ENCODE data around the gene FSD1. TPM values are rescaled to one million over a fixed set of nuclear protein-coding genes. Genes with fewer than 3 reads are reported as not detected.

The FSD1 gene
- total RNA-seq: 20.6 and 28.9 TPM in 2 replicates

DNA sequence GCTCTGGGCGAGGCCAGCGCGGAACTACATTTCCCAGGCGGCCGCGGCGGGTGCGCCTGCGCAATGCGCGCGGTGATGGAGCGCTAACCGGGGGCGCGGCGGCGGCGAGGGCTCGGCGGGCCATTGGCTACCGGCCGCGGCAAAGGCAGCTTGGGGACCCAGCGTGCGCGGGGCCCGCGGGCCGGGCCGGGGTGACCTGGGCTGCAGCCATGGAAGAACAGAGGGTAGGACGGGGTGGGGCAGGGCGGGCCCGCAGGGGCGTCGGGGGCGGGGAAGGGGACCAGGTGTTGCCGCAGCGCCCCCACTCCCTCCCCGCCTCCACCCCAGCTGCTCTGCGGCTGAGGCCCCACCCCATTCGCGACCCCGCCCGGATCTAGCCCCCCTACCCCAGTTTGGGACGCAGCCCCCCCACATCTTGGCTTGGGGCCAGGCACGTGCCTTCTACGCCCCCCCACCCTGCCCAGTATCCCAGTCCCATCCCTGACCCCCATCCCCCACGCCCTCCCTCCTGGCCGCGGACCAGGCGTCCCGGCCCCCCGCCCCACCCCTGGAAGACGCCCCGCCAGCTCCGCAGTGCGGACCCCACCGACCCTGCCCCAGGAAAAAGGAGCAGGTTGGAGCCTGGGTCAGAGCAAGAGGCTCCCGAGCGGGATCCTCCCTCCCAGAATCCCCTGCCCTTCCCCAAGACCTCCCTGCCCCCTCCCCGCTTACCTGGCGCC lies at the start of gene FSD1:
Gene FSD1, plus strand, starts transcription at position 61 of the 719 bp plus-strand sequence. Its CDS starts 149 bp downstream, at position 210.

GRCh38 chr19:4278419-4279266 lies 25.8 kb upstream of the FSD1 start, which contains the start of gene SHD:
TSS of gene SHD (plus strand) at chr19:4279266. CDS start at chr19:4280064, 798 bp downstream.

DNA sequence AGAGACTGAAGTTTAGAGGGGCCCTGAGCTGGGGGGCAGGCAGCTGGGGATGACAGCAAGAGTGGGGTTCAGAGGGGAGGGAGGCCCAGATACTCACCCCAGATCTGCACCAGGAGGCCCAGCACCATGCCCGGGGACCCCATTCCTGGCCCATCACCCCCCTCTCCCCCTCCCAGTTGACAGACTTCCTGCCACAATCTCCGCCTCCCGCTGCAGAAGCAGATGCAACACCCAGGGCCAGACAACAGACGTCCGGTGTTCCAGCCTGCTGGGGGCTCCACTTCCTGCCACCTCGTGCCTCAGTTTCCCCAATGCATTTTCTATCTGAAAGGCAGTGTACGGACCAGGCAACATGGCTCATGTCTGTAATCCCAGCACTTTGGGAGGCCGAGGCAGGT lies 2.2 kb upstream of the FSD1 start, which contains the start of gene TMIGD2:
Gene TMIGD2, minus strand, starts transcription at position 147 of the 398 bp plus-strand sequence. Its CDS starts 4 bp downstream, at position 143.

GRCh38 chr19:4338441-4339355 lies 34.3 kb downstream of the FSD1 start, which contains the start of gene STAP2:
TSS of gene STAP2 (minus strand) at chr19:4338827. CDS start at chr19:4338753, 74 bp downstream.

DNA sequence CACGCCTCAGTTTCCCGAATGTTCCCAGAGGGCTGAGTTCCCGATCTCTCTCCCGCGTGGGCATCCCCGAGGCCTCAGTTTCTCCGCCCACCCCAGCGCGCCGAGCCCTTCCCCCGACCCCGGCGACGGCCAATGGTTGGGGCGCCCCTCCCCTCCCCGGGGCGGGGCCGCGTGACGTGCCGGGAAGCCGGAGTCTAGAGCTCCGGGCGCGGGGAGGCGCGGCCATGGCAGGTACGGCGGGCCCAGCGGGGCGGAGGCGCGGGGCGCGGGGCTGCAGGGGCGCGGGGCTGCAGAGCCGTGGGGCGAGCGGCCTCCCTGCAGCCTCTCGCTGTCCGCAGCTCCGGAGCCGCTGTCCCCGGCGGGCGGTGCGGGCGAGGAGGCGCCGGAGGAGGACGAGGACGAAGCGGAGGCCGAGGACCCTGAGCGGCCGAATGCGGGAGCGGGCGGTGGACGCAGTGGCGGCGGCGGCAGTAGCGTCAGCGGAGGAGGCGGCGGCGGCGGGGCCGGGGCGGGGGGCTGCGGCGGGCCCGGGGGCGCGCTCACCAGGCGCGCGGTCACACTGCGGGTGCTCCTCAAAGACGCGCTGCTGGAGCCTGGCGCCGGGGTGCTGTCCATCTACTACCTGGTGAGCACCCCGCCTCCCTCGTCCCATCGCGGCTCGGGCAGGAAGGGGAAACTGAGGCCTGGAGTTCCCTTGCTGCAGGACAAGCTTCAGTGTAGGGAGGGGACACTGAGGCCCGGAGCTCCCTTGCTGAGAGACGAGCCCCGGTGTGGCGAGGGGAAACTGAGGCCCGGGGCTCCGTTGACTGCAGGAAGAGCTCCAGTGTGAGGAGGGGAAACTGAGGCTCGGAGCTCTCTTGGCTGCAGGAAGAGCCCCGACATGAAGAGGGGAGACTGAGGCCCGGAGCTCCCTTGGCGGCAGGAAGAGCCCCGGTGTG lies 39.2 kb downstream of the FSD1 start, which contains the start of gene MPND:
Gene MPND, plus strand, starts transcription at position 193 of the 938 bp plus-strand sequence. Its CDS starts 32 bp downstream, at position 225.

Other genes starting within 250 kb of the FSD1 start
- gene ZBTB7A, start 237.7 kb upstream of the FSD1 start, total RNA-seq: 8.4 and 15.1 TPM in 2 replicates
- gene MAP2K2, start 180.5 kb upstream of the FSD1 start, total RNA-seq: 178 and 202 TPM in 2 replicates
- not detected in 2 replicates for gene CREB3L3, start 151.0 kb upstream of the FSD1 start, total RNA-seq
- 8.9 and 11.7 TPM in 2 replicates for gene SIRT6, start 122.0 kb upstream of the FSD1 start, total RNA-seq
- 0.18 and 0.38 TPM in 2 replicates for gene ANKRD24, start 121.9 kb upstream of the FSD1 start, total RNA-seq
- gene EBI3, start 75.1 kb upstream of the FSD1 start, total RNA-seq: 0.18 and 0.66 TPM in 2 replicates
- gene YJU2, start 57.5 kb upstream of the FSD1 start, total RNA-seq: 17.4 and 20.4 TPM in 2 replicates
- gene SHD, start 25.3 kb upstream of the FSD1 start, total RNA-seq: not detected in 2 replicates
- not detected in 2 replicates for gene TMIGD2, start 2.2 kb upstream of the FSD1 start, total RNA-seq
- 7.9 and 17.1 TPM in 2 replicates for gene STAP2, start 34.2 kb downstream of the FSD1 start, total RNA-seq
- 7.7 and 9.6 TPM in 2 replicates for gene MPND, start 39.0 kb downstream of the FSD1 start, total RNA-seq
- 41.4 and 42.6 TPM in 2 replicates for gene SH3GL1, start 95.9 kb downstream of the FSD1 start, total RNA-seq
- 8.6 and 13.9 TPM in 2 replicates for gene CHAF1A, start 98.0 kb downstream of the FSD1 start, total RNA-seq
- 81.5 and 101 TPM in 2 replicates for gene UBXN6, start 153.2 kb downstream of the FSD1 start, total RNA-seq
- gene HDGFL2, start 167.7 kb downstream of the FSD1 start, total RNA-seq: 67.5 and 70.9 TPM in 2 replicates
- gene PLIN4, start 213.9 kb downstream of the FSD1 start, total RNA-seq: under 0.01 TPM in 2 replicates
- gene PLIN5, start 230.6 kb downstream of the FSD1 start, total RNA-seq: under 0.01 and 0.09 TPM in 2 replicates
- gene LRG1, start 235.4 kb downstream of the FSD1 start, total RNA-seq: 0.28 and 0.36 TPM in 2 replicates